HG03439 (cell line): ENCODE data around the gene NDUFAF3.

Source experiments
- ATAC-seq: cut with Tn5 transposase; IDR thresholded peaks from one replicate; pipeline ENCODE4 v1.9.1; 2021; ENCODE audit warnings: mild to moderate bottlenecking, moderate library complexity; ENCODE audit not compliant: unreplicated experiment

Gene NDUFAF3, protein sequence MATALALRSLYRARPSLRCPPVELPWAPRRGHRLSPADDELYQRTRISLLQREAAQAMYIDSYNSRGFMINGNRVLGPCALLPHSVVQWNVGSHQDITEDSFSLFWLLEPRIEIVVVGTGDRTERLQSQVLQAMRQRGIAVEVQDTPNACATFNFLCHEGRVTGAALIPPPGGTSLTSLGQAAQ

GRCh38 chr3:49021813-49022687, at the start of gene NDUFAF3:
TSS of gene NDUFAF3 (plus strand) at chr3:49022121. CDS start at chr3:49022145, 24 bp downstream.
- peak; percentile 56 for ATAC-seq

DNA sequence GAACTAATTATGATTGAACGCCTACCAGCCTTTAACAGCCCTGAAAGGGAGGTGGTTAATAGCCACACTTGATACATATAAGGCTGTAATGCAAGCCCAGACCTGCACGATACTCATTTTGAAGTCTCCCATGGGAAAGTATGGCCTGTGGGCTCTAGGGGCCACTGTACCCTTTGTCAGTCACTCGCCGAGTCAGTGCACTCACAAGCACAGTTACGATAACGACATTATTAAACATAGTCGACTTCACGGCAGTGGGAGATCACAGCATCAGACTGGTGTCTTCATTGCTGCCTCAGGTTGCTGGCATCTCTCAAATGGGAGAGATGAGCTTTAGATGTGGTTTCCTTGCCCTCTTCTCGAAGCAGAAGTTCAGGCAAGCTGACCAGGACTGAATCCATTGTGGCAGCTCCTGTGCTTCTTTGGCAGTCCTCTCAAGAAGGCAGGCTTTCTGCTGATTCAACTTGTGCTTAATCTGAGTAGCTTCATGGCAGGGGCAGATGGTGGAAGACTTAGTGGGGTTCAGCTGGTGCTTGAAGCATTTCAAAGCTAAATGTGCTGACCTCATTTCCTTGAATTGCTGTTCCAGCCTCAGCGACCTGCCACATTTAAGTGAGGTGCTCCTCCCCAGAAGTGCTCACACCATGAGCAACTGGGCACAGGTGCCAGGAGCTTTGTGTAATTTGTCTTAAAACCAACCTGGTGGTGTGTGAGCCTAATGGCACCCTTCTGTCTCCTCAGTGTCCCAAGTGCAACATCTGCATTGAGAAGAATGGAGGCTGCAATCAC, 47.7 kb upstream of the NDUFAF3 start:
- no peak for ATAC-seq

GRCh38 chr3:48979451-48979850, 42.5 kb upstream of the NDUFAF3 start:
- ATAC-seq, result no peak

- ATAC-seq, result no peak
Measured at GRCh38 chr3:48980295-48980694, 41.6 kb upstream of the NDUFAF3 start.

DNA sequence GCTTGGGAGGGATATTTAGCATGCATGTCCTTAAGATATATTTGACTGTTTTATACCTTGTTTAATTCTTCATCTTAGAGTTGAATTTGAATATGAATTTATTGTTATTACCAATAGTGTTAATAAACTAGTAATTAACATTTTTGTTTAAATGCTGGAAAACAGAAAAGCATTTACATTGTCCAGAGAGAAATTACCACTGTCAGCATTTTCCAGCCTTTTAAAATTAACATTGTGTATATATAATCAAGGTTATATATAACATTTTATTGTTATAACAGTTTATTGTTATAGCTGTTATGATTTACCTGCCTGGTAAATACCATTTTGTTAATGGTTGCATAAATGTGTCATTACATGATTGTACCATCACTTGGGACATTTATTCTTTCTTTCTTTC, 39.9 kb upstream of the NDUFAF3 start:
- ATAC-seq, result no peak

- ATAC-seq, result no peak
Measured at GRCh38 chr3:48982686-48983085, 39.2 kb upstream of the NDUFAF3 start.

- ATAC-seq, result no peak
Measured at GRCh38 chr3:48983096-48983495, 38.8 kb upstream of the NDUFAF3 start.

DNA sequence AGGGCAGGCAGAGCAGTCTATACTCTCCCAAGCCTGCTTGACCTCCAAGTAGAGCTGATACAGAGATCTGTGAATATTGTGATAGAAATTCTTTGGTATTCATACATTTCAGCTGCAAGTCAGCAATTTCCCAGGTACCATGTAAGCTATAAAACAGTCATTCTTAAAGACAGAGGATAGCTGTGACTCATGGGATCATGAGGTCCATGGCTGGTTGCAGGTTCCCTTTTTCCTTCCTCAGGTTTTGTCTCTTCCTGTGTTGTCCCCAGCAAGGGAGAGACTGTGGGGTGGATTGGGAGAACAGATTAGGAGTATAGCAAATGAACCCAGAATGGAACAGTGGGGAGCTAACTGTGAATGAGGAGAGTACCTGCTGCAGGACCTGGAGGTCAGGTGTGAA, 37.3 kb upstream of the NDUFAF3 start:
- no peak for ATAC-seq

DNA sequence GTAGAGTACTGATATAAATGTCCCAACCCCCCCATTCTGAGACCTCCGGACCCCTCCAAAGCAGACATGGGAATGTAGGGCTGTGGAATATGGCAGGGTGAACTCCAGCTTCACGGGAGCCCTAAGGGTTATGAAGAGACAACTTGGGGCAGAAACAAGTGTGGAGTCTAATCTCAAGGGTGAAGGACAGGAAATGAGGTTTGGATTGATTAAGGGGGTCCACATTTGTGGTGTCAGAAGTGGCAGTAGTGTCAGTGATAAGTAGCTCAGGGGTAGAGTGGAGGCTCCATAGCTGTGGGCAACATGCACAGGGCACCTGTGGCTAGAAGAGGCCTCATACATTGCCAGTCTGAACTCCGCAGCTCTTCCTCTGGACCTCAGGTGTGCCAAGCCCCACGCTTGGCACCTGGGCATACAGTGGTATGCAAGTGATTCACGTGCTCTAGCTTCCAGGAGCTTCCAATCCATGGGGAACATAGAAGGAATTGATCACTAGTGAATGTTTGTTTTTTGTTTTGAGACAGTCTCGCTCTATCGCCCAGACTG, 36.0 kb upstream of the NDUFAF3 start:
- ATAC-seq, result no peak

GRCh38 chr3:48989126-48989795, 32.7 kb upstream of the NDUFAF3 start:
- ATAC-seq, result no peak

DNA sequence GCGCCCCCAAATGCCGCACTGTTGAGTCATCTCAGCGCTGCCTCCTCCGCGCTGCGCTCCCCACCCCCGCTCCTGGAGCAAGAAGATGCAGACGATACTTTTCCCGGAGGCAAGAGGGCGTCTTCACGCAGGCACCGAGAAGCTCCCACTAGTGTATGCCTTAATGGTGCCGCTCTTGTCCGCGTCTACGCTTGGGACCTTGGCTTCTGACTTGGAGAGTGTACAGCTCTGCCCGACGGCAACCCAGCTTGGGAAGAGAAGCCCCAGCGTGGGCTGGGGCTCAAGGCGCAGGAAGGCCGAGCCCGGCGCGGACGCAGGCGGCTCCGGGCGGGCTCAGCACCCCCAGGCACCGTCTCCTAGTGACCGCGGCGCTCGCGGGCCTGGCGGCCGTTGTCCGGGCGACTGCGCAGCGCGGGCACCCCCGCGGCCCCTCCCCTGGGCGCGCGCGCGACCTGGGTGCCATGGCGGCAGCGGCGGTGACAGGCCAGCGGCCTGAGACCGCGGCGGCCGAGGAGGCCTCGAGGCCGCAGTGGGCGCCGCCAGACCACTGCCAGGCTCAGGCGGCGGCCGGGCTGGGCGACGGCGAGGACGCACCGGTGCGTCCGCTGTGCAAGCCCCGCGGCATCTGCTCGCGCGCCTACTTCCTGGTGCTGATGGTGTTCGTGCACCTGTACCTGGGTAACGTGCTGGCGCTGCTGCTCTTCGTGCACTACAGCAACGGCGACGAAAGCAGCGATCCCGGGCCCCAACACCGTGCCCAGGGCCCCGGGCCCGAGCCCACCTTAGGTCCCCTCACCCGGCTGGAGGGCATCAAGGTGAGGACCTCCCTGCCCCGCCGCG, 31.9 kb upstream of the NDUFAF3 start, which contains the start of gene P4HTM:
Gene P4HTM (plus strand): TSS at position 446 of the 840 bp plus-strand sequence. CDS start 16 bp downstream, at position 462.
- peak; percentile 47 for ATAC-seq

DNA sequence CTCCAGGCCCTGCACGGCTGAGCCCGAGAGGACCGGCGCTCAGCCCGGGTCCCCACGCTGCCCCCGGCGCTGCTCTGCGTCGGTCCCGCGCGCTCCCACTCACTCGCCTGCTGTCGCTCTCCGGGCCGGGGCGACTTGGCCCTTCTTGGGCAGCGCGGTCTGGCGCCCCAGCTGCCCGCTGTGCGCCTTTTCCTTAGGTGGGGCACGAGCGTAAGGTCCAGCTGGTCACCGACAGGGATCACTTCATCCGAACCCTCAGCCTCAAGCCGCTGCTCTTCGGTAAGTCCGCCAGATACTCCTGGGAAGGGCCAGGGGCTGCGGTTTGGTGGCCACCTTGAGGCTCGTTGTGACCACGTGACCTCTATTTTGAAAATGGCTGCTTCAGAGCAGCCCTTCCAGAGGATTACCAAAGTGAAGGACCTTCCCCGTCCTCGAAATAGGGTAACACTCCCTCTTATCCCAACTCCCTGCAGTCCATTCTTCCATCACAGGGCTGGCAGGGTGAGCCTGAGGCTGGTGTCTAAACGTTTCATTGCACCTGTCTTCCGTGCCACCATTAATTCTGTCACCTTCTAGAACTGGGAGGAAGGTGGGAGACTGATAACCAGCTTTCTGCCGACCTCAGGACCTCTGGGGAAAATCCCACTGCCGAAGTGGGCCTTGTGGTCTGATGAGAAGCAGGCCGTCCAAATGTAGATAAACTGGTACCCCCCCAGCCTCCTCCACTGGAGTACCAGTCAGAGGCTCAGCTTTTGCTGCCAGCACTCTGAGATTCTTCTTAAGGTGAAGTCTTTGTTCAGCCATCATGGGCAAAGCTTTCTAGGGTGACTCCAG, 31.1 kb upstream of the NDUFAF3 start:
- ATAC-seq, result peak; percentile 25

GRCh38 chr3:48991851-48992545, 29.9 kb upstream of the NDUFAF3 start:
- ATAC-seq, result no peak

DNA sequence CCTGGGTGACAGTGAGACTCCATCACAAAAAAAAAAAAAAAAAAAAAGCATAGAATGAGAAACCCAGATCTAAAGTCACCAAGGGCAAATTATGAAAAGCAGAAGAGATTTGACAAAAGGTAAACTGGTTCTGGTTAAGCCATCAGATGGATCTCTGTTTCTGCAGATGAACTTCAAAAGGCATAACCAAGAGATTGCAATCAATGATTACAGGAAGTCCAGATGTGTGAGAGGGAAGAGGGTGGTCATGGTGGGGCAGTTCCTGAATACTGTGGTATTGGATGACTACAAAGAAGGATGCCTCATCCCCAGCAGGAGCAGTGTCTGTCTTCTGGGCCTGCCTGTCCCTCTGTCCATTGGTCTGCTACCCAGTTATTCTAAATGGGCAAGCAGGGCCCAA, 28.1 kb upstream of the NDUFAF3 start:
- no peak for ATAC-seq

- ATAC-seq, result no peak
Measured at GRCh38 chr3:48996640-48997039, 25.3 kb upstream of the NDUFAF3 start.

DNA sequence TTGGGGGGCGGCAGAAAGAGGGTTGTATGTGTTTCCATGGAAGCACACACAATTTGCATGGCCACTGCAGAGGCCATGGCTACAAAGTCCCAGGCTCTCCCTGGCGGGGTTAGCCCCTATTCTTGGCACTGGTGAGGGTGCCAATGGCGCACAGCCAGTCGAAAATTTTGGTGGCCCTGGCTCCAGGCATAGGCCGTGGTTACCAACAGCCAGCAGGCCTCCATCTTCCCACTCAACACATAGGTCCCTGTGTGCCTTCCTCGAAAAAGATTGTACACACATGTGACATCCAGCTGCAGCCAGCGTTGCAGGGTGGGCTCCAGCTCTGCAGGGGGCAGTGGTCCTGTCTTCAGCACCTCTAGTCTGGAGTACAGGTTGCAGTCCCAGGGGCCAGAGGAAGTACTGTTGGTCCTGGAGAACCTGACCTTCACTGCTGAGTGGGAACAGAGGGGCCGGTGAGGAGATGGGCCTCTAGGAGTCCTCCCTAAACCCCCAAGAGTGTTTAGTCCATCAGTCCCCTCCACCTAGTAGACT, 24.8 kb upstream of the NDUFAF3 start:
- ATAC-seq, result no peak

- no peak for ATAC-seq
Measured at GRCh38 chr3:48997714-48998637, 23.9 kb upstream of the NDUFAF3 start.
